CD4-positive, alpha-beta T cell treated with Interleukin-15 for 1 hour (primary cell): ENCODE measurements around the gene CFLAR.

Experiments used
- DNase-seq: peaks from one replicate; pipeline ENCODE4 v3.0.0-alpha.2; 2020

The CFLAR gene

DNA sequence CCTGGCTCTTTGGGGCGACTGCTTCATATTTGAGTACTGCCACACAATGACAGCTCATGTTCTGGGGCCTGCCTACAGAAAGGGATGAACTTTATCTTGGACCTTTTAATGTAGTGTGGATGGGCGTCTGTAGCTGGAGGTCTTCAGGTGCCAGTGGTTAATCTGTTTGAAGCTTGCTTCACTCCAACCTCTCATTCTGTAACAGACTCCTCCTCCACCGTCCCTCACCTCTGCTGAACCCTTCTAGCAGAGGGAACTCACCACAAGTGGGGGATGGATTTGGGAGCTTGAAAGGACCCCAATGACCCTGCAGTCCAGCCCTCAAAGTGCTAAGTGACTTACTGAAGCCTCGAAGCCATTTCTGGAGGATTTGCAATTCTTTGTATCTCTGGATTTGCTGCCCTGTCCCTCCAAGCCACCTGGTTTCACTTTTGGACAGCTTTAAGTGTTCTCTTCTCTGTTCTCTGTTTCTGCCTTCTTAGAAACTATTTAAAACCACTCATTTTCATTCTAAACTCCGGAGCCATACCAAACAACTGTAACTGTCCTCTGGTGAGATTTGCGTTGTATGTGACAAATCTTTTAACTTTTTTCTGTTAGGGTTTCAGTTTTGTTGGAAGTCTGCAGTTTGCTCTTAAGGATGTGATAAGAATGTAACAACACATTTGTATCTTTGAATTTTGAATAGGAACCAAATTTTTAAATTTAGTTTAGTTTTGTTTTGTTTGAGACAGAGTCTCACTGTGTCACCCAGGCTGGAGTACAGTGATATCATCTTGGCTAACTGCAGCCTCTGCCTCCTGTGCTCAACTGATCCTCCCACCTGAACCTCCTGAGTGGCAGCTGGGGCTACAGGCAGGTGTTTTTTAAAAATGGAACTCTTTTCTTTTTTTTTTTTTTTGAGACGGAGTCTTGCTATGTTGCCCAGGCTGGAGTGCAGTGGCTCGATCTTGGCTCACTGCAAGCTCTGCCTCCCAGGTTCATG, 107.4 kb downstream of the CFLAR start:
- DNase-seq, result no peak
